Calu3 (cell line): ENCODE results near the gene TSR1. TPM values are rescaled to one million over a fixed set of nuclear protein-coding genes. Genes with fewer than 3 reads are reported as not detected.

Experiments used
- BruUV-seq: library from RNA; stranded (reverse); fragments of 400-500 nt; replicated peaks from 2 replicates; lab custom pipeline; 2021; lab: Mats Ljungman, UMichigan
- CTCF ChIA-PET: fragments of 300-600 bp; sonication (Branson Sonifier 250); formaldehyde crosslinking; loops from one replicate; lab custom pipeline; 2022; ENCODE audit warnings: antibody characterized with exemption; lab: Charles Lee
- DNase-seq: peaks from one replicate; pipeline ENCODE4 v3.0.0; 2022
- H3K27ac Mint-ChIP-seq: one replicate; pipeline ENCODE4 v1.8.0; 2022; ENCODE audit warnings: mixed read lengths; ENCODE audit not compliant: unreplicated experiment
- H3K27me3 Mint-ChIP-seq: one replicate; pipeline ENCODE4 v1.8.0; 2022; ENCODE audit warnings: mixed read lengths; ENCODE audit not compliant: unreplicated experiment
- H3K36me3 Mint-ChIP-seq: one replicate; pipeline ENCODE4 v1.8.0; 2022; ENCODE audit warnings: mild to moderate bottlenecking, moderate library complexity, mixed read lengths; ENCODE audit not compliant: insufficient read depth, unreplicated experiment
- H3K4me1 Mint-ChIP-seq: one replicate; pipeline ENCODE4 v1.8.0; 2022; ENCODE audit warnings: mild to moderate bottlenecking, low read depth, mixed read lengths; ENCODE audit not compliant: unreplicated experiment
- H3K4me3 Mint-ChIP-seq: one replicate; pipeline ENCODE4 v1.8.0; 2022; ENCODE audit warnings: mild to moderate bottlenecking, low read depth, moderate library complexity, mixed read lengths; ENCODE audit not compliant: unreplicated experiment
- H3K9me3 Mint-ChIP-seq: one replicate; pipeline ENCODE4 v1.8.0; 2022; ENCODE audit warnings: low read depth, mixed read lengths; ENCODE audit not compliant: unreplicated experiment
- CTCF ChIP-seq: fragments of 200-600 bp; IDR thresholded peaks from one replicate; pipeline ENCODE4 v1.8.0; 2022; ENCODE audit warnings: antibody characterized with exemption; ENCODE audit not compliant: unreplicated experiment
- intact Hi-C: fragments of 100-400 bp; cut with micrococcal nuclease; formaldehyde crosslinking; loops from one replicate; pipeline ENCODE4 v1.10.0; 2022; ENCODE audit not compliant: unreplicated experiment
- total RNA-seq: library from RNA; stranded (reverse); gene quantifications from 2 replicates; pipeline ENCODE4 v1.2.3, GENCODE V29; 2022

Gene TSR1
- total RNA-seq, 1 experiment from 2014 or later: 34.3 TPM

GRCh38 chr17:2383628-2384167 lies 47.4 kb upstream of the TSR1 start:
- no peak overlapping the region for H3K4me3 Mint-ChIP-seq
- no peaks in the 10 kb centered on the region for H3K27me3 Mint-ChIP-seq
- intact Hi-C loops: no loop called here
- peaks cover 9% of the 10 kb centered on the region for H3K4me1 Mint-ChIP-seq
- H3K9me3 Mint-ChIP-seq: no peaks in the 10 kb centered on the region
- CTCF ChIA-PET: interaction anchor here (1.5 to 3.0 kb wide), 5 partner anchors 14 to 33 kb away, joined by 6 to 89 read pairs (median 7); no protein-coding TSS in a partner anchor
- TF ChIP-seq CTCF: no peak
- no TSS peak for BruUV-seq
- H3K36me3 Mint-ChIP-seq: peaks cover 36% of the 10 kb centered on the region
- no peak overlapping the region for H3K27ac Mint-ChIP-seq
- DNase-seq: no peak

DNA sequence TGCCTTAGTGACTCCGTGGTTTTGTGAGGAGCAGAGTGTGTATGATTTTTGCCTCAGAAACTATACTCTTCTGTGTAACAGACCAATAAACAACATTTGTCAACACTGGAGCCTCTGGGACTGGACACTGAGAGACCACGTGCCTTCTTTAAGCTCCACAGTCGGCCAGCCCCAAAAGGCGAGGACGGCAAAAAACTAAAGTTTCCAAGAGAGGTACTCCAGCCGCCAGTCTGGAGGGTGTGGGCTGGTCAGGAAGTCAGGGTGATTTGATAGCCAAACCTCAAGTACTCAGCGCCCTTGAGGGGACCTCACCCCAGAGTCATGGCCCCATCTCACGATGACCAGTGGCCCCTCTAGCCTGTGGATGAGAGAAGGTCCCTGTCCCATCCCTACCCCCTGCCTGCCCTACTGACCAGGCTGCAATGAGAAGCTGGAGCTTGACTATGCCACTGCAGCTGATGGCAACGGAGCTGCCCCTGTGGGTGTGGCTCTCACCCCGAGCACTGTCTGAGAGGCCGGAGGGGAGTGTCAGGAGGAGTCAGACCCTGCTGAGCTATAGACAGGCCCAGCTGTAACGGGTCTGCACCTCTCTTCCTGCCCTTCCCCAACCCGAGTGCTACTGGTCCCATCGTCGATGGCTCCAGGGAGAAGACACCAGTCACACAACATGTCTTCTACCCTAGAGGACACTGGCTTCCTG lies 44.8 kb upstream of the TSR1 start:
- DNase-seq: no peak
- H3K9me3 Mint-ChIP-seq: no peaks in the 10 kb centered on the region
- no peak overlapping the region for H3K4me3 Mint-ChIP-seq
- H3K27ac Mint-ChIP-seq: no peak overlapping the region
- no peaks in the 10 kb centered on the region for H3K4me1 Mint-ChIP-seq
- CTCF ChIA-PET: interaction anchor here (0.6 to 3.0 kb wide), 4 partner anchors 12 to 328 kb away, joined by 5 to 89 read pairs (median 8); no protein-coding TSS in a partner anchor
- TF ChIP-seq CTCF: no peak
- peaks cover 44% of the 10 kb centered on the region for H3K36me3 Mint-ChIP-seq
- no TSS peak for BruUV-seq
- intact Hi-C loops: no loop called here
- H3K27me3 Mint-ChIP-seq: no peaks in the 10 kb centered on the region

DNA sequence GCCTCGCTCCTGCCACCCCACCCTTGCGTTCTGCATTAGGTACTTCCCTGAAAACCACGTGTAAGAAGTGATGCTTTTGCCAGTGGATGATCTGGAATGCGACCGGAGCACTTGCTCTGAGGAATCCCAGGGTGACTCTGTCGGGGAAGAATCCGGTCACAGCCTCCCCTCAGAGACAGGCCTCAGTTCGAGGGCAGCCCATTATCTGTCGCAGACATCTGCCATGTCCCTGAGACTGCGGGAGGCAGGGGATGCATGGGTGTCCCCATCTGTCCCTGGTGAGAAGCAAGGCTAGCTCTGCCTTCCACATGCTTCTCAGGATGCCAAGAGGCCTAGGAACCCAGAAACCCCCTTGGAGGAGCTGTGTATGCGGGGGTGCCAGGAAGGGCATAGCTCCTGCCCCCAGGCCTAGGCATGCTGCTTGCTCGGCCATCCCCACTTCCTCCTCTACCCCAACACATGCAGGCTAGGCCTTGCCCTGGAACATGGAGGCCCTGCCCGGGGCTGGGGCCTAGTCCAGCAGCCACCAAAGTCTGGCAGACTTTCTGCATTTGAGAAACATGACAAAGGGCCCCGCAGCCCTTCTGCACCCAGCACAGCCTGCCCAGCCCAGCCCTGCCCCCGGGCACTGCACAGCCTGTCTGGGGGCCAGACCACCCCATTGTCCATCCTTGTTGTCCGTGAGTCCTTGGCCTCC lies 44.1 kb upstream of the TSR1 start:
- DNase-seq: no peak
- CTCF ChIA-PET: no interaction called here
- H3K9me3 Mint-ChIP-seq: no peaks in the 10 kb centered on the region
- peaks cover 45% of the 10 kb centered on the region for H3K36me3 Mint-ChIP-seq
- no peaks in the 10 kb centered on the region for H3K27me3 Mint-ChIP-seq
- no peak overlapping the region for H3K4me3 Mint-ChIP-seq
- no peak overlapping the region for H3K27ac Mint-ChIP-seq
- TF ChIP-seq CTCF: no peak
- BruUV-seq: TSS peak; percentile 52
- no peaks in the 10 kb centered on the region for H3K4me1 Mint-ChIP-seq
- intact Hi-C loops: no loop called here

DNA sequence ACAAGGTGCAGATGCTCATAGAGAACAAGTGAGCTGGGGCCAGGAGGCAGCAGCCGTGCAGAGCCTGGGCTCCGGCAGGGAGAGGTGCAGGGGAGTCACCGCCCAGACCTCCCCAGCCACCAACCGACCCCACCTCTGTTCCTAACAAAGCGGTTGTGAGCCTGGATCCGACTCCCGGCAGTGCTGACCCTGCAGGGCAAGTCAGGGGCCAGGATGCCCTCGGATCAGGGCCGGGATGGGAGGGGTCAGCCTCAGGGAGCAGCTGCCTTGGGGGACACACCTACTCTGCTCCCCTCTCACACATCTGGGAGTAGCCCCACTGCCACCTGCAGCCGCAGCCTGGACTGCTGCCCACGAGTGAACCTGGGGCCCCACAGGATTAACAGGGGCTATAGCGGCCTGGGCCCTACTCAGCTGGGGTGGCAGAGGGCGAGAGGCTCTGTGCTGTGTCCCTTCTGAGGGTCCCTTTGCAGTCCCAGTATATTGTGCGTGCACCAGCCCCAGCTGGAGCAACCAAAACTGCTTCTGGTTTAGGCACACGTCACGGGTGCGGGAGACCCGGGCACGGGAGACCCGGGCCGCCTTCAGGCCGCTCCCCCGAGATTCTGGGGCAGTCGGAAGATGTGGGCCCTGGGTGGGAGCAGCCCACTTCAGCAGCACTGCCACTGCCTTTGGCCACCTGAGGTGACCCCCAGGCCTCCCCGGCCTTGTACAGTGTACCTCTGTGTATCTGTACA lies 43.4 kb upstream of the TSR1 start:
- CTCF ChIA-PET: no interaction called here
- Mint-ChIP-seq H3K27me3 (no peaks in the 10 kb centered on the region), H3K36me3 (peaks cover 45% of the 10 kb centered on the region), H3K4me1 (no peaks in the 10 kb centered on the region), H3K9me3 (no peaks in the 10 kb centered on the region), H3K4me3 (no peak overlapping the region), H3K27ac (no peak overlapping the region)
- no peak for DNase-seq
- no TSS peak for BruUV-seq
- intact Hi-C loops: no loop called here
- no peak for TF ChIP-seq CTCF
